Duodenal mucosa (tissue), 2 donors: ENCODE measurements around the gene NANOGP8.

Experiments used
- H3K27ac ChIP-seq: one replicate; pipeline ENCODE4 v1.7.0; 2013; ENCODE audit warnings: low read depth, low read length
- H3K27me3 ChIP-seq, 2 donors: one replicate each; pipeline ENCODE4 v1.7.0; 2013; ENCODE audit warnings: low read length in 2 of 2, control low read depth in 1 of 2; ENCODE audit not compliant: insufficient read depth in 2 of 2, control insufficient read depth in 1 of 2
- H3K36me3 ChIP-seq, 2 donors: one replicate each; pipeline ENCODE4 v1.7.0; 2013; ENCODE audit warnings: low read length in 2 of 2, control low read depth in 1 of 2; ENCODE audit not compliant: insufficient read depth in 2 of 2, control insufficient read depth in 1 of 2
- H3K4me1 ChIP-seq, 2 donors: one replicate each; pipeline ENCODE4 v1.7.0; 2013; ENCODE audit warnings: low read length in 2 of 2, control low read depth in 1 of 2; ENCODE audit not compliant: insufficient read depth in 2 of 2, control insufficient read depth in 1 of 2
- H3K4me3 ChIP-seq, 2 donors: one replicate each; pipeline ENCODE4 v1.7.0; 2013; ENCODE audit warnings: low read length in 2 of 2, low read depth in 1 of 2
- H3K9ac ChIP-seq, 2 donors: one replicate each; pipeline ENCODE4 v1.7.0; 2013; ENCODE audit warnings: low read length in 2 of 2, low read depth in 1 of 2
- H3K9me3 ChIP-seq, 2 donors: one replicate each; pipeline ENCODE4 v1.7.0; 2013; ENCODE audit warnings: low read length in 2 of 2, control low read depth in 1 of 2; ENCODE audit not compliant: control insufficient read depth in 1 of 2

The NANOGP8 gene

DNA sequence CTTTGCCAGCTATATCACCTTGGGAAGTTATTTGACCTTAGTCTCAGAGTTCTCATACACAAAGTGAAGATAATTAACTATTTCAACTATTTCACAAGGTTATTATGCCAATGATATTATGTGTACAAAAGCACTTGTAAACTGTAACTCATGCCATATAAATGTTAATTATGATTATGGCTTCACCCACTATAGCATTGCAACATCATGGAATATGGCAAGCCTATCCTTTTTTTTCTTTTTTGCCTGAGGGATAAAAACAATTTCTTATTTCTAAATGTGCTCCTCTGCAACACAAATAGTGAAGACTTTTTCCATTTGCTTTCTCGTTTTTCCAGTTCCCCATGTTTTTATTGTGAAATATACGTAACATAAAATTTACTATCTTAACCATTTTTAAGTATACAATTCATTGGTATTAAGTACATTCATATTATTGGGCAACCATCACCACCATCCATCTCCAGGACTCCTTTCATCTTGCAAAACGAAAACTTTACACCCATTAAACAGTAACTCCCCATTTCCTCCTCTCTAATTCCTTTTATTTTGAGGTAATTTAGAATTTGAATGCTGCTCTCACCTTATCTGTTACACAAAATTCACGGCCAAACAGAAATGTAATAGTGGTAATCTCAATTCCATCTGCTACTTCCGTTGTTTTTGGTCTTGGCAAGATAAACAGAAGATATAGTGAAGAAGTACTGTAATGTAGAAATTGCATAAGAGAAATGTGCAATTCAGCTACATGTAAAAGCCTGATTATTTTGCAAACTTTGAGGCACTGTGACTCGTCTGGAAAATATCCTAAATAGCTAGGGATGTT lies 46.3 kb downstream of the NANOGP8 start:
- Histone ChIP-seq H3K9me3 (no peaks in the 10 kb centered on the region), H3K4me3 (no peak overlapping the region), H3K36me3 (no peaks in the 10 kb centered on the region), H3K27me3 (no peaks in the 10 kb centered on the region), H3K4me1 (no peaks in the 10 kb centered on the region), H3K27ac (no peak overlapping the region), H3K9ac (no peak overlapping the region)
